ENCODE data around the gene TTC38.

Gene TTC38

GRCh38 chr22:46290121-46290842, 22.5 kb downstream of the TTC38 start:
- TF ChIP-seq, protein P1, sequence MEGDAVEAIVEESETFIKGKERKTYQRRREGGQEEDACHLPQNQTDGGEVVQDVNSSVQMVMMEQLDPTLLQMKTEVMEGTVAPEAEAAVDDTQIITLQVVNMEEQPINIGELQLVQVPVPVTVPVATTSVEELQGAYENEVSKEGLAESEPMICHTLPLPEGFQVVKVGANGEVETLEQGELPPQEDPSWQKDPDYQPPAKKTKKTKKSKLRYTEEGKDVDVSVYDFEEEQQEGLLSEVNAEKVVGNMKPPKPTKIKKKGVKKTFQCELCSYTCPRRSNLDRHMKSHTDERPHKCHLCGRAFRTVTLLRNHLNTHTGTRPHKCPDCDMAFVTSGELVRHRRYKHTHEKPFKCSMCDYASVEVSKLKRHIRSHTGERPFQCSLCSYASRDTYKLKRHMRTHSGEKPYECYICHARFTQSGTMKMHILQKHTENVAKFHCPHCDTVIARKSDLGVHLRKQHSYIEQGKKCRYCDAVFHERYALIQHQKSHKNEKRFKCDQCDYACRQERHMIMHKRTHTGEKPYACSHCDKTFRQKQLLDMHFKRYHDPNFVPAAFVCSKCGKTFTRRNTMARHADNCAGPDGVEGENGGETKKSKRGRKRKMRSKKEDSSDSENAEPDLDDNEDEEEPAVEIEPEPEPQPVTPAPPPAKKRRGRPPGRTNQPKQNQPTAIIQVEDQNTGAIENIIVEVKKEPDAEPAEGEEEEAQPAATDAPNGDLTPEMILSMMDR (IDR thresholded peaks at IDR 0.05; ENCODE audit: insufficient read depth, low read depth, low read length, missing control alignments): no peak
- no peak overlapping the region for H3K4me3 ChIP-seq (ENCODE audit: low read depth, low read length)
- no peak for DNase-seq (ENCODE audit: low read depth)

DNA sequence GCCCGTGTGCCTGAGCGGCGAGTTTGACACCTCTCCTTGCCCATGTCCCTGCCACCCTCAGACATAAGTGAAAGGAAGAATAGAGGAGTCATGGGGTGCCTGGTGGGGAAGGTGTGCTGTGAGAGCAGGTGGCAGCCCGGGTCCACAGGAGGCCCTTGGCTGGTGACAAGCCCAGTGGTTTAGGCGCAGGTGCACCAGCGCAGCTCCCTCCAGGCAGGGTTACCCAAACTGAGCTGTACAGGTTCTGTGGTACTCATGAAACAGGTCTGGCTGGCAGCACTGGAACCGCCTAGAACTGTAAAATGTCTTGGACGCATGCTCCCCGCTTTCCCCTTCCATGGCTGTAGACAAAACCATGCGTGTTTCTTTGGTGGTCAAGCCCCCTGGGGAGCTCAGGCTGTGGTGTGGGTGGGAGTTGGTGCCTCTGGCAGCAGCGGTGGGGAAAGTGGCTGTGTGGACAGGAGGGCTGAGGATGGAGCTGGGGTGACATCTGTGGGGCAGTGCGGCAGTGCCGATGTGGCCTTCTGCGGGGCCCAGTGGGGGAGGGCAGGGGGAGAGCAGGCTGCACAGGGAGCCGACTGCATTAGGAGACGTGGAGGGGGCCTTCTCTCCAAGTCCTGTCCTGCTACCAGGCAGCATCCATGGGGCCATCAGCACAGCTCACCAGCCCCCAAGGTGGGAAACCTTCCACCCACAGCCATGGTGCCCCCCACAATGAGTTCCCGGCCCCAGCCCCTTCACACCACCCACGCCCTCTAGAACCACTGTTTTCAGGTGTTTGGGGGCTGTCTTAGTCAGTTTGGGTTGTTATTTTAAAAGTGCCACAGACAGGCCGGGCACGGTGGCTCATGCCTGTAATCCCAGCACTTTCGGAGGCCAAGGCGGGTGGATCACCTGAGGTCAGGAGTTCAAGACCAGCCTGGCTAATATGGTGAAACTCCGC, 23.3 kb downstream of the TTC38 start:
- no peak for DNase-seq (ENCODE audit: low read depth)
- H3K4me3 ChIP-seq (ENCODE audit: low read depth, low read length): no peak overlapping the region
- TF ChIP-seq, protein P1 (IDR thresholded peaks at IDR 0.05; ENCODE audit: insufficient read depth, low read depth, low read length, missing control alignments): no peak

DNA sequence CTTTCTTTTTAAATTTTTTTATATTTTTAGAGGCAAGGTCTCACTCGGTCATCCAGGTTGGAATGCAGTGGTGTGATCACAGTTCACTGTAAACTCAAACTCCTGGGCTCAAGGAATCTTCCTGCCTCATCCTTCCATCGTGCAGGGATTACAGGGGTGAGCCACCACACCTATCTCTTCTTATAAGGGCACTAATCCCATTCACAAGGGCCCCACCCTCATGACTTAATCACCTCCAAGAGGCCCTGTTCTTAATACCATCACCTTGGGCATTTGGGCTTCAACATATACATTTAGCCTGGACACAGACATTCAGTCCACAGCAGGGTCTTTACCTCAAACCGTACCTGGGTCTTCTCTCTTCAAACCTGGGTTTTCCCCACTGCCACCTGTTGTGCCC, 24.4 kb downstream of the TTC38 start:
- no peak for DNase-seq (ENCODE audit: low read depth)
- H3K4me3 ChIP-seq (ENCODE audit: low read depth, low read length): no peak overlapping the region
- TF ChIP-seq, protein P1 (IDR thresholded peaks at IDR 0.05; ENCODE audit: insufficient read depth, low read depth, low read length, missing control alignments): no peak

DNA sequence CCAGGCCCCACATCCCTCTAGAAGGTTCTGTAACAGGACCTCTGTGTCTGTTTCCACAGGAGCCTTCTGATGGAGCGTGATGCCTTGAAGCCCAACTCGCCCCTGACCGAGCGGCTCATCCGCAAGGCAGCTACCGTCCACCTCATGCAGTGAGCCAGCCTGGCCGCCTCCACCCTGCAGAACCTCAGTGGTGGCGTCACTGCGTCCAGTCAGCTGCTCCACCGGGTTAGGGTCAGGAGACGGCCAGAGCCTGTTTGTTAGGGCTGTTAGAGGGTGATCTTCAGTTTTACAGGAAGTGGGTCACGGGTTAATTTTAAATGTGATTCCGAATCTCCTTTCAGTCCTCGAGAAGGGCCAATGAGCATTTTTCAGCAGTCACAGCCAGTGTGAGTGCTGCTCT, 24.9 kb downstream of the TTC38 start:
- TF ChIP-seq, protein P1 (IDR thresholded peaks at IDR 0.05; ENCODE audit: insufficient read depth, low read depth, low read length, missing control alignments): no peak
- no peak for DNase-seq (ENCODE audit: low read depth)
- H3K4me3 ChIP-seq (ENCODE audit: low read depth, low read length): no peak overlapping the region

GRCh38 chr22:46293577-46294260, 25.9 kb downstream of the TTC38 start:
- TF ChIP-seq, protein P1 (IDR thresholded peaks at IDR 0.05; ENCODE audit: insufficient read depth, low read depth, low read length, missing control alignments): no peak
- DNase-seq (ENCODE audit: low read depth): no peak
- H3K4me3 ChIP-seq (ENCODE audit: low read depth, low read length): no peak overlapping the region

- DNase-seq (ENCODE audit: low read depth): no peak
- no peak overlapping the region for H3K4me3 ChIP-seq (ENCODE audit: low read depth, low read length)
- TF ChIP-seq, protein P1 (IDR thresholded peaks at IDR 0.05; ENCODE audit: insufficient read depth, low read depth, low read length, missing control alignments): no peak
Observed at GRCh38 chr22:46294784-46295183, 27.0 kb downstream of the TTC38 start.
